Stimulated activated CD8-positive, alpha-beta memory T cell treated with anti-CD3 and anti-CD28 coated beads, Interleukin-2, amount 100 ng/mL, for 48 hours (primary cell): ENCODE results near the gene AP2A2.

Experiments
- DNase-seq, 2 donors: peaks; one replicate each; pipeline ENCODE4 v3.0.0-alpha.2; 2020; ENCODE audit warnings: low read depth in 2 of 2

AP2A2 gene

GRCh38 chr11:1041936-1042608 is 116.4 kb downstream of the AP2A2 start:
- no peak for DNase-seq

DNA sequence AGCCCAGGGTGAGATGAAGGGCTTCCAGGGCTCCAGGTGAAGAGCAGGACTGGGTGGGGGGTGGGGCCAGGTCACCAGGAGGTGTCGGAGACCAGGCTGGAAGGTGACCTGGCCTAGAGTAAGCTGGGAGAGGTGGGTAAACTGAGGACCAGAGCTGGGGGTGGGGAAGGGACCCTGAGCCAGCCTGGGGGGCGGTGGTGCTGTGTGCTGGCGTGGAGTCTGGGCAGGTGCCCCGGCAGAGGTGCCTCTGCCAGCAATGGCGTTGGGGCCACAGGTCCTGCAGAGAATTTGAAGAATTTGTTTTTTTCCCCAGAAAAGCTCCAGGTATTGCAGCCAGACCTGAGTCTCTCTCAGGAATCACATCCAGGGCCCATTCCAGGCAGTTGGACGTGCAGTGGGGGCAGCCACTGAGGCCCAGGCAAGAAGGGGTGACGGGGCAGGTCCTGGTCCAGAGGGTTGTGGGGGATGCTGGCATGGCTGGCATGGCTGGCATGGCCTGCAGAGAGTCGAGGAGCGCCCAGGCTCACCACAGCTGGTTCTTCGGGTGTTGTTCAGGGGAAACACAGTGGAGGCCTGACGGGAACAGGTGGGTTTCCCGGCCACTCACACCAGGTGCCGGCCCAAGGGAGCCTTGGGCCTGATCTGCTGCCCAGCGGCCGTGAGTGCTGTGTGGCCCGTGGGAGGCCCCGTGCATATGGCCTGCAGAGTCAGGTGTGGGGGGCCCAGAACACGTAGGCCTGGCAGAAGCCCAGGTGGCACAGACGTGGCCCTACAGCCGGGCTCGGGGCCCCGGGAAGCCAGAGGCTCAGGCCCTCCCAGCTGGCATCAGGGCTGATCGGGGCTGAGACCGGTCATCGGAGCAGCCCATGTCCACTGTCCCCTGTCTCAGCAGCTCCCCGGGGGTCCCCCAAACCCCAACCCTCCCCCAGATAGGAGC is 117.2 kb downstream of the AP2A2 start:
- no peak for DNase-seq

- DNase-seq, result no peak
Measured at GRCh38 chr11:1043563-1044096, 118.0 kb downstream of the AP2A2 start.

DNA sequence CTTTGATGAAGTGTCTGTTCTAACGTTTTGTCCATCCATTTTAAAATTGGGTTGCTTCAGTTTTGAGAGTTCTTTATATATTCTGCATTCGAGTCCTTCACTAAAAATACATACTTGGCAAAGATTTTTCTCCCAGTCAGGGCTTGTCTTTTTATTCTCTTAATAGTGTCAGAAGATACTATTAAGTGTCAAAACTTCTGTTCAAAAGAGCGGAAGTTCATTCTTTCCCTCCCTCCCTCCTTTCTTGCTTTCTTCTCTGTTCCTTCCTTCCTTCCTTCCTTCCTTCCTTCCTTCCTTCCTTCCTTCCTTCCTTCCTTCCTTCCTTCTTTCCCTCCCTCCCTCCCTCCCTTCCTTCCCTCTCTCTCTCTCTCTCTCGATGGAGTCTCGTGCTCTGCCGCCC is 118.5 kb downstream of the AP2A2 start:
- DNase-seq, result no peak

DNA sequence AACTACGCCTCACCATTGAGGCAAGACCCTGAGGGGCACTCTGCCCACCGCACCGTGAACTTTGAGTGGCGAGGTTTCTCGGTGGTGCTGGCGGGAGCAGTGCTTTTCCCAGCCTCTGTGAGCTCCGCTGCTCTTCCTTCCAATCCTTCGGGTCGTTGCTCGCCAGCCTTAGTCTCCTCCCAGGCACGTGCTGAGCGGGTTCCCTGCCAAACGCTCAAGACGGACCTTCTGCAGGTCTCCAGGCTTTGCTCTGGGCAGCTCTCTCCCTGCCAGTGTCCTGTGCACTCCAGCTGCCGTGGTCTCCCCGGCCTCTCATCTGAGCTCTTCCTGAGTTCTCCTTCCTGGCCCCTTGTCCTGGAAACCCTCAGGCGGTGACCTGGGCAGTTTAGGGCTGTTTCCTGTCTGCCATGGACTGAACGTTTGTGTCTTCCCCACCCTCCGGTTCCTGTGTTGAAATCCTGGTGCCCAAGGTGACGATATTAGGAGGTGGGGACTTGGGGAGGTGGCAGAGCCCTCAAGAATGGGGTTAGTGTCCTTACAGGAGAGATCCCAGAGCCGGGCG is 122.0 kb downstream of the AP2A2 start:
- no peak for DNase-seq

- no peak for DNase-seq
Measured at GRCh38 chr11:1048375-1049070, 122.9 kb downstream of the AP2A2 start.

DNA sequence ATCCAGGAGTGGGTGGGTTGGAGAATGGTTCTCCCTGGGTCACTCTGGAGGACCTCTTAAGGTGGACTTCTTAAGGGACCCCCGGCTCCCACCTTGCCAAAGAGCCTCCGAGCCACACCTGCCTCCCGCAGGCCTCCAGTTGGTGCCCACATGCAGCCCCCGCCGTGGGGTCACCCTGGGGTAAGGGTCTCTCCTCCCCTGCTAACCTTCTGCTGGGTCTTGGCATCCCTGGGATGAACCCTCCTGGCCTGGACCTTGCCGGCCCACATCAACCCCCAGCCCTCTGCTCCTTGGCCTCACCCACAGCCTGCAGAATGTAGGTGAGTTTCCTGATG is 123.4 kb downstream of the AP2A2 start:
- DNase-seq, result no peak

DNA sequence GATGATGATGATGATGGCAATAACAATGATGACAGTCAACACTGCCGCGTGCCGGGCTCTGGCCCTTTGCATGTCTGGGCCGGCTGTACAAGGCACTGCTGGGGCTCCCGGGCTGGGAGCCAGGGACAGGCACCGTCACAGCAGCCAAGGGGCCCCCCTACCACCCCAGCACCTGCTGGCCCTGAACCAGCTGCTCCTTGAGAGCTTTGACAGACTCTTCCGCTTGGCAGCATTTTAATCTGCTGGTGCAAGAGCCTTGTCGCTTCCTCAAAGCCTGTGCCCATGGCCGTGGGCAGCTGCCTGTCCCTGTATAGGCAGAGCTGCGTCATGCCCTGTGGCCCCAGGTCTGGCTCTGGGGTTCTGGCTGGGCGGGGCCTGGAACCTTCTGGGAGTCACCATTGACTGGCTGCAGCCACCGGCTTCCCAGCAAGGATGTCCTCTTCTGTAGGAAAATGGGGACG is 123.8 kb downstream of the AP2A2 start:
- no peak for DNase-seq

DNA sequence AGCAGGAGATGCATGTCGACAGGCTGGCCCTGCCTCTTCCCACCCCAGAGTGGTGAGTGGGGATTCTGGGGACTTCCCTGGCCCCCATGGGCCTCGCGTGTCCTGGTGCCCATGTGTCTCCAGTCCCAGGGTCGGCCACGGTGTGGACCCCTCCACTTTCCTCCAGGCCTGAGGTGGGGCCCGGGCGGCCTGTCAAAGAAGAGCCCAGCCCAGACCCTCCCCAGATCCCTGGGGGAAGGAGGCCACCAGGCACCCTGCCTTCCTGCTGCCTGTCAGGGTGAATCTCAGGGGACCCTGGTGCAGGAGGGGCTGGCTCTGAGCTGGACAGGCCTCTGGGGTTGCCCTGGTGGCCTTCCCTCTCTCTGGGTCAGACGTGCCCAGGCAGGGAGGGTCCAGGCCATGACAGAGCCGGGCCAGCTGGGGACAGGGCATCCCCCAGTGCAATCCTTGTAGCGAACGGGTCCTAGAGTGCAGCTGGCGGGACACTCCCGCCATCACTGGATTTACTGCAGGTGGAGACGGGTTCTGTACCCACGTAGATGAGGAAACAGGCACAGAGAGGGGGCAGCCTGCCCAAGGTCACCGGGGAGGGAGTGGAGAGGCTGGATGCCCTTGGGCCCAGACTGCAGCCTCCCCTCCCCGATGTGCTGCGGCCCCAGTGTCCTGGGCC is 124.4 kb downstream of the AP2A2 start:
- no peak for DNase-seq

- DNase-seq, result peak; percentile 56
Measured at GRCh38 chr11:1050581-1051355, 125.1 kb downstream of the AP2A2 start.

DNA sequence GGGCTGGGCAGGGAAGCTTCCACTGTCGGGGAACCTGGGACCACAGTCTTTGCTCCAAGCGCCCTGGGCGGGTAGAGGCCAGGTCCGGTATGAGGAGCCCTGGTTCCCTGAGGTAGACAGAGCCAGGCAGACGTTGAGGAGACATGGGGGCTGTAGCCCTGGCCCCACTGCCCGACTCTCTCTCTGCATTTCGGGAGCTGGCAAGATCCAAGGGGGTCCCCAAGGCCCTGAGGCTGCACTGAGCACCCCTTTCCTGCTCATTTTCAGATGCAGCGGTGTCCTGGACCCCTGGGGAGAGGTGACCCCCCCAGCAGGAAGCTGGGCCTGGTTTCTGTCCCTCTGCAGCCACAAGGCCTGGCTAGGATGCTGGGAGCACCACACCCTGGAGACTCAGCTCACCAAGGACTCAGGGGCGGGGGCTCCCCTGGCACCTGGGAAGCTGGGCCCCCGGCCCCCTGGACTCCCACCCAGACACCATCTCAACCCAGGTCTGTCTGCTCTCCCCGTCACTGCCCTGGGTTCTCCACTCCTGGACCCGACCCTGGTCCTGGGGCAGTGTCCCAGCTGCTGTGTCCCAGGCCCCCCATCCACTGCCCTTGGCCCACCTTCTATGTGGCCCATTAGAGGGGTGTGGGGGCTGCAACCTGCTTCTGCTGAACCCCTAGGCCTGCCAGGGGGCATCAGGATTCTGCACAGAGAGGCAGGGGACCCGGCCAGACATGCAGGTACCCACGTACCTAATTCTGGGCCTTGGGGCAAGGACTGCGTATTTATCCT is 125.9 kb downstream of the AP2A2 start:
- no peak for DNase-seq

GRCh38 chr11:1052133-1053011 is 126.7 kb downstream of the AP2A2 start:
- no peak for DNase-seq

- no peak for DNase-seq
Measured at GRCh38 chr11:1053121-1053901, 127.6 kb downstream of the AP2A2 start.

DNA sequence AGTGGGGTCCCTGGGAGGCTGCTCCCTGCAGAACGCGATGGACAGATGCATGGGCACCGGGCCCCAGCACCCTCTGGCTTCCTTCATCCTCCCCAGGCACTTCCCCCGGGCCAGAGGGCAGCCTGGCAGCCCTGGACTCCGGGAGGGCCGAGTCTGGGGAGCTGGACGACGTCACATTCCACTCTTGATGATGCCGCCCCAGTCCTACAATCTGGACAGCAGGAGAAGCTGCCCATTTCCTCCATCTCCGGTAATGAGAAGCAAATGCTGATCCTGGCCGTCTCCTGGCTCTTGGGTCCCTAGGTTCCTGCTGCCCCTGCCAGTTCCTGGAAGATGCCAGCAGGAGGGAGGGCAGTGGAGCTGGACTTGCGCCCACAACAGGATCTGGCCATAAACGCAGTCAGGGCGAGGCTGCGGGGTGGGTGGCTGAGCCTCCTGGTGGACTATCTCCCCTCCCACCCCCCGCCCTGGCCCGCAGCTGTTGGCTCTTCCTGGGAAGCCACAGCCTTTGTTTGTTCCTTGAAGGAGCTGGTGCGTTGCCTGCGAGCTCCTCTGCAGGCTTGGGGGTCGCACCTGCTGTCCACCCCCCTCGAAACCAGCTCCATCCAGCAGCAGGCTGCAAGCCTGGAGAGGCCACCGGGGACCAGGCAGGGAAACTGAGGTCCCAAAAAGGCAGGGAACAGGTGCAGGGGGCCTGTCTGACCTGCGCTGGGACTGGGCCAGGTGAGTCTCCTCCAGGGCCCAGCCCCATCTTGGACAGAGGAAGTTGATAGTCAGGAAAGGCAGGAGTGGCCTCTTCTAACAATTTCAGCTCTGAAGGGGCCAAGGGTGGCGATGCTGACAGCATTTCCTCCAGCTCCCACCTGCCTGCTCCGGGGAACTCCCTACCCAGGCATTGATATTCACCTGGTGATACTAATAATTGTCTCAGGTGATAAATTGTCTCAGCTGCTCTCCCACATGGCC is 128.8 kb downstream of the AP2A2 start:
- no peak for DNase-seq

- no peak for DNase-seq
Measured at GRCh38 chr11:1055109-1055703, 129.5 kb downstream of the AP2A2 start.

DNA sequence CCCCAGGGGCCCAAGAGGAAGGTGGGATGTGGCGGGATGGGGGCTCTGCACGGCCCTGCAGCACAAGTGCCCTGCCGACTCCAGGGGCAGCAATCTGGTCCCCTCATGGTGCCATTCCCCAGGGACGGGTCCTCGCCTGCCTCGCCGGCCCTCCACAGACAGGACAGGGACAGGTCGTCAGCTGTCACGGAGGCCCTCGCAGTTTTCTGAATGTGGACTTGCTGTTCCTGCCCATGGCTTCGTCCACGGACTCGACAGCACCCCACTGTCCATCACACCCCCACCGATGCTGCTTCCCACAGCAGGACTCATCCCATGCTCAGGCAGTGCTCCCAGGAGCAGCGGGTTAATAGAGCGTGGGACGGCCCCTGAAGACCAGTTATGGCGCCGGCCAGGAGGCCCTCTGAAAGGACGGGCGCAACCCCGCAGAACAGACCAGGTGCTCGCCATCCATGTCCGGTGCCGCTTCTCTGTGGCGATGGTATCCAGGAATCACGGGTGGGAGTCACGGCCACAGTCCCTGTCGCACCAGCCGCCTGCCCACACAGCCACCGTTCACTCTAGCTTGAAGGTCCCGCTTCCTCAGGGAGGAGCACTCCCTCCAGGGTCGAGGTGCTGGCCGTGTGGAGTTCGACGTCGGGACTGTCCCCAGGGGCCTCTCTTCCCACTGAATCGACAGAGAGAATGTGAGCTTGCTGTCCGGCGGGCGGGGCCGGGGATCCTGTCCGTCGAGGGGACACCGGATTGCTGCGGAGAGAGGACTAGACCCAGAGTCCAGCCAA is 130.5 kb downstream of the AP2A2 start:
- DNase-seq, result no peak
